ENCODE results near the gene DGKD.
A peak's percentile ranks its signal among the peaks of the same experiment; 100 is the strongest.

DGKD gene

DNA sequence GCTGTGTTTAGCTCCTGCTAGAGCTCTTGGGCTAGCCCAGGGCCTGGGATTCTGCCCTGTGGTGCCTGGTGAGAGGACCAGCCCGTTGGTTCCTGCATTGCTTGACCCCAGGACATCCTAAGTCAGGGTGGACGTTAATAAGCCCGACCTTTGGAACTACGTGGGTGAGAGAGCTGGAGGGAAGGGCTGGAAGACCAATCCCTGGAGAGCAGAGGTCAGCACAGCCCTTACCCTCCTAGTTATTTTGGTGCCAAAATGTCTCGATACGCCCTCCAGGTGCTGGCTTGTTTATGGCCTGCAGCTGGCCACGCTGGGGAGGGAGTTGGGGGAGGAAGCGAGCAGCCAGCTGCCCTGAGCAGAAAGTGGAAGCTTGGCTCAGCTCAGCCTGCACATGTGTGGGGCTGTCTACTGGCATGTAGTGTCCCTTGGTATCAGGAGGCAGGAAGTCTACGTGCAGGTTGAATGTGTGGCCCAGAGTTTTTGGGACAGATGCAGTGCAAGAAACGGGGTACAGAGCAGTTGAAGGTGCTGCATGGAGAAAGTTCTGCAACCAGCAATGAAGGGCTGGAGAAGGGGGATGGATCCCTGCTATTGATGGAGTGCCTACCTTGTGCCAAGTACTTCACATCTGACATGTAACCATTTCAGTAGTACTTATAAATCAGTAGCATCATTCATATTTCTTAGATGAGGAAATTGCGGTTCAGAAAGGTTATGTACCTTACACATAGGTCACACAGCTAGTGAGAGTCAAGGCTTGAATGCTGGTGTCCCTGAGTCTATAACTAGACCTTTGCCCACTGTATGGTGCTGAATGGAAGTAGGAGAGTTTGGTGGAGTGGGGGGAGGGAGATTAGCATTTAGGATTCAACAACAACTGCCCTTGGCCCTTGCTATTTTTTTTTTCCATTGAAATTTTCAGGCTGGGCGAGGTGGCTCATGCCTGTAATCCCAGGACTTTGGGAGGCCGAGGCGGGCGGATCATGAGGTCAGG lies 5.0 kb upstream of the DGKD start:
- H3K27me3 ChIP-seq (ENCODE audit: control insufficient read depth in 1 of 2, insufficient read depth in 2 of 2, low read length in 2 of 2) = no peaks in the 10 kb centered on the region
- peak overlapping the region; percentile 46 for H3K27ac ChIP-seq (ENCODE audit: low read depth, low read length)
- H3K4me1 ChIP-seq (ENCODE audit: control insufficient read depth in 1 of 2, insufficient read depth in 2 of 2, low read length in 2 of 2) = peaks cover 49 to 55% of the 10 kb centered on the region in 2 donors
- H3K9ac ChIP-seq (ENCODE audit: low read depth in 1 of 2, low read length in 2 of 2) = peak overlapping the region in 1 of 2 donors; percentile 36
- H3K36me3 ChIP-seq (ENCODE audit: control insufficient read depth in 1 of 2, insufficient read depth in 2 of 2, low read length in 2 of 2) = no peaks in the 10 kb centered on the region
- H3K4me3 ChIP-seq (ENCODE audit: low read depth in 1 of 2, low read length in 2 of 2) = peak overlapping the region; percentile 8 to 41
- no peaks in the 10 kb centered on the region for H3K9me3 ChIP-seq (ENCODE audit: control insufficient read depth in 1 of 2, low read length in 2 of 2)

DNA sequence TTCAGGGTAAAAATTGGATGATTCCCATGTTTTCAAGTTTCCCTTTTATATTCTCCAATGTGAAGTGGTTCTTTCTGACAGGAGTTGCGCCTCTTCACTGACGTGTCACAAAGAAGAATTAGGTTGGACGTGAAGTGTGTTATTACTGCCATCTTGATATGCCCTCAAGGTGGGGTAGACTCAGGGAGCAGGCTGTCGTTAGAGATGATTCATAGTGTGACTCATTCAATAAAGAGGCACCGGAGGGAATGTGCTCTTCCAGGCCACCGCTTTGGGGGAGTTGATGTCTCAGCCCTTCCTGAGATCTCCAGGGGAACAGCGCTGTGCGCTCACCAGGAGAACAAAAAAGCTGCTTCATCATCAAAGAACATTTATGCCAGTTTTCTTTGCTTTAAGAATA lies 3.6 kb upstream of the DGKD start:
- H3K9me3 ChIP-seq (ENCODE audit: control insufficient read depth in 1 of 2, low read length in 2 of 2) = no peaks in the 10 kb centered on the region
- no peak overlapping the region for H3K27ac ChIP-seq (ENCODE audit: low read depth, low read length)
- H3K9ac ChIP-seq (ENCODE audit: low read depth in 1 of 2, low read length in 2 of 2) = peak overlapping the region in 1 of 2 donors; percentile 13
- H3K4me1 ChIP-seq (ENCODE audit: control insufficient read depth in 1 of 2, insufficient read depth in 2 of 2, low read length in 2 of 2) = peaks cover 50 to 59% of the 10 kb centered on the region in 2 donors
- no peaks in the 10 kb centered on the region for H3K36me3 ChIP-seq (ENCODE audit: control insufficient read depth in 1 of 2, insufficient read depth in 2 of 2, low read length in 2 of 2)
- H3K4me3 ChIP-seq (ENCODE audit: low read depth in 1 of 2, low read length in 2 of 2) = peak overlapping the region in 1 of 2 donors; percentile 6
- no peaks in the 10 kb centered on the region for H3K27me3 ChIP-seq (ENCODE audit: control insufficient read depth in 1 of 2, insufficient read depth in 2 of 2, low read length in 2 of 2)

DNA sequence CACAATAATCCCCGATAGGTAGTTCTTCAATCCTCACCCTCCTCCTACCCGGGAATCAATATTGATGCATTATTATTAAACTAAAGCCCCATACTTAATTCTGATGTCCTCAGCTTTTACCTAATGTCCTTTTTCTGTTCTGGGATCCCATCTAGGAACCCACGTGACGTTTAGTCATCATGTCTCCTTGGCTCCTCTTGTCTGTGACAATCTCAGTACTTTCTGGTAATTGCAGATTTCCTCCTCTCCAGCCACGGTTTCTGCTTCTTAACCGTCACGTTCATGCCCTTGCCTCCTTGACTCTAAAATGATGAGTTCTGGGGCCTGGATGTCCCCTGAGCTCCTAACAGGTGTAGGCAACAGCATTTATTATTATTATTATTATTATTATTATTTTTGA lies 2.9 kb upstream of the DGKD start:
- Histone ChIP-seq H3K4me1 (ENCODE audit: control insufficient read depth in 1 of 2, insufficient read depth in 2 of 2, low read length in 2 of 2) (peaks cover 56 to 67% of the 10 kb centered on the region in 2 donors), H3K4me3 (ENCODE audit: low read depth in 1 of 2, low read length in 2 of 2) (no peak overlapping the region), H3K27me3 (ENCODE audit: control insufficient read depth in 1 of 2, insufficient read depth in 2 of 2, low read length in 2 of 2) (no peaks in the 10 kb centered on the region), H3K27ac (ENCODE audit: low read depth, low read length) (no peak overlapping the region), H3K9ac (ENCODE audit: low read depth in 1 of 2, low read length in 2 of 2) (no peak overlapping the region), H3K9me3 (ENCODE audit: control insufficient read depth in 1 of 2, low read length in 2 of 2) (no peaks in the 10 kb centered on the region), H3K36me3 (ENCODE audit: control insufficient read depth in 1 of 2, insufficient read depth in 2 of 2, low read length in 2 of 2) (no peaks in the 10 kb centered on the region)

DNA sequence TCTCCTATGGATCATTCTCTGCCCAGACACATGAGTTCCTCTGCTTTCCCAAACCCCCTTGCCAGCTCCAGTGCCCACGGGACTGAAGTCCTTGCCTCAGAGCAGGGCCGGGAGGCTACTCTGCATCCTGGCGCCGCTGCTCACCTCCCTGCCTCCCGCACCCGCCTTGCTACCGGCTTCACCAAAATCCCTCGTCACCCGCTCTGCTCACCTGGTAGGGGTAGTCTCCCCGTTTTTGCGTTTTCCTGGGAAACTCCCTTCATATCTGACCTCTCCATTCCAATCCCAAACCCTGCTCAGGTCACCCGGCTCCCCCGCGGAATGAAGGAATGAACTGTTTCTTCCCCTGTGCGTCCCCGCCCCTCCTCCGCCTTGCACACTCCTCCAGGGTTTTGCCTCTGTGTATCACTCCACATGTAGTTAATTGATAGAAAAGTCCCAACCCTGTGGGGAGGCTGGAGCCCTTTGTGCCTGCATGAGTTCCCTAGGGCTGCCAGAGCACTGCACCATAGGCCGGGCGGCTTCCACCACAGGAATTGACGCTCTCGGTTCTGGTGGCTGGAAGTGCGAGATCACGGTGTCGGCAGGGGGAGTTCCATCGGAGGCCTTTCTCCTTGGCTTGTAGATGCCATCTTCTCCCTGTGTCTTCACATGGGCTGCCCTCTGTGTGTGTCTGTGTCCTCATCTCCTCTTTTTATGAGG lies 2.0 kb upstream of the DGKD start:
- H3K4me3 ChIP-seq (ENCODE audit: low read depth in 1 of 2, low read length in 2 of 2) = no peak overlapping the region
- peaks cover 64 to 73% of the 10 kb centered on the region in 2 donors for H3K4me1 ChIP-seq (ENCODE audit: control insufficient read depth in 1 of 2, insufficient read depth in 2 of 2, low read length in 2 of 2)
- no peaks in the 10 kb centered on the region for H3K27me3 ChIP-seq (ENCODE audit: control insufficient read depth in 1 of 2, insufficient read depth in 2 of 2, low read length in 2 of 2)
- no peaks in the 10 kb centered on the region for H3K9me3 ChIP-seq (ENCODE audit: control insufficient read depth in 1 of 2, low read length in 2 of 2)
- H3K27ac ChIP-seq (ENCODE audit: low read depth, low read length) = no peak overlapping the region
- no peak overlapping the region for H3K9ac ChIP-seq (ENCODE audit: low read depth in 1 of 2, low read length in 2 of 2)
- H3K36me3 ChIP-seq (ENCODE audit: control insufficient read depth in 1 of 2, insufficient read depth in 2 of 2, low read length in 2 of 2) = no peaks in the 10 kb centered on the region

DNA sequence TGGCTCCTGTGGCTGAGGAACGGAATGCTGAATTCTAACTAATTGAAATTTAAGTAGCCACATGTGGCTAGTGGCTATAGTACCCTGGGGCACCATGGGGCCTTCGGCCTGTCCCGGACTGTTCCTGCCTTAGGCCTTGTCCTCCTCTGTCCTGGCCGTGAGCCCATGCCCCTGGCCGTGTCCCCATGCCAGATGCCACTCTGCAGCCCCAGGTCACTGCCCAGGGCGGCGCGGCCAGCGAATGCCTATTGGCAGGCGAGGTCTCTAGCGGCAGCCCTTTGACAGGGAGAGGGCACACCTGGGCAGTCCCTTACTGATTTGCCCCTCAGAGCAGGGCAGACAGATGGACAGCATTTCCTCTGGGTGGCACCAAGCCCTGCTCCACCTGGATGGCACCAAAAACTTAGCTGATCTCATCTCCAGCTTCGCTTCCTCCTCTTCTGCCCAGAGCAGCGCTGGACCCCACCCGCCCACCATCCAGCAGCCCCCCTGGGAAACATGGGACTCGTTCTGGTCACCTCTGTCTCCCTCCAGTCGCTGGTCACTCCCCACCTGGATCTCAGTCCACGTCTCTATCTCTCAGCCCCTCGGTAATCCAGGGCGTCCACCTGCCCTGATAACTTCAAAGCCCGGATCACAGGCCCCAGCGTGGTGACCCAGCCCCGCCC lies 1.1 kb upstream of the DGKD start:
- no peak overlapping the region for H3K27ac ChIP-seq (ENCODE audit: low read depth, low read length)
- H3K4me3 ChIP-seq (ENCODE audit: low read depth in 1 of 2, low read length in 2 of 2) = peak overlapping the region; percentile 69 to 73
- H3K27me3 ChIP-seq (ENCODE audit: control insufficient read depth in 1 of 2, insufficient read depth in 2 of 2, low read length in 2 of 2) = no peaks in the 10 kb centered on the region
- peak overlapping the region; percentile 45 to 69 for H3K9ac ChIP-seq (ENCODE audit: low read depth in 1 of 2, low read length in 2 of 2)
- H3K36me3 ChIP-seq (ENCODE audit: control insufficient read depth in 1 of 2, insufficient read depth in 2 of 2, low read length in 2 of 2) = no peaks in the 10 kb centered on the region
- H3K4me1 ChIP-seq (ENCODE audit: control insufficient read depth in 1 of 2, insufficient read depth in 2 of 2, low read length in 2 of 2) = peaks cover 60 to 67% of the 10 kb centered on the region in 2 donors
- no peaks in the 10 kb centered on the region for H3K9me3 ChIP-seq (ENCODE audit: control insufficient read depth in 1 of 2, low read length in 2 of 2)

DNA sequence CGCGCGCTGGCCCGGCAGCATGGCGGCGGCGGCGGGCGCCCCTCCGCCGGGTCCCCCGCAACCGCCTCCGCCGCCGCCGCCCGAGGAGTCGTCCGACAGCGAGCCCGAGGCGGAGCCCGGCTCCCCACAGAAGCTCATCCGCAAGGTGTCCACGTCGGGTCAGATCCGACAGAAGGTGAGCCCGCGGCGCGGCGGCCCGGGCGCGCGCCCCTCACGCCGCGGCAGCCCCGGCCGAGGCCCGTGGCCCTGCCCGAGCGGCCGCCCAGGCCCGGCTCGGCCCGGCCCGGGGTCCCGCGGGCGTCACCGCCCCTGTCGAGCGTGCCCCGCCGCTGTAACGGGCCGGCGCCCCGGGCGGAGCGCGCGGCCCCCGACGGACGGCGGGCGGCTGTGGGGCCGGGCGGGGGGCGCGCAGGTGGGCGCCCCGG lies 218 bp downstream of the DGKD start:
- no peaks in the 10 kb centered on the region for H3K27me3 ChIP-seq (ENCODE audit: control insufficient read depth in 1 of 2, insufficient read depth in 2 of 2, low read length in 2 of 2)
- H3K27ac ChIP-seq (ENCODE audit: low read depth, low read length) = no peak overlapping the region
- peaks cover 47 to 63% of the 10 kb centered on the region in 2 donors for H3K4me1 ChIP-seq (ENCODE audit: control insufficient read depth in 1 of 2, insufficient read depth in 2 of 2, low read length in 2 of 2)
- H3K36me3 ChIP-seq (ENCODE audit: control insufficient read depth in 1 of 2, insufficient read depth in 2 of 2, low read length in 2 of 2) = no peaks in the 10 kb centered on the region
- H3K9ac ChIP-seq (ENCODE audit: low read depth in 1 of 2, low read length in 2 of 2) = no peak overlapping the region
- H3K4me3 ChIP-seq (ENCODE audit: low read depth in 1 of 2, low read length in 2 of 2) = peak overlapping the region; percentile 58 to 89
- no peaks in the 10 kb centered on the region for H3K9me3 ChIP-seq (ENCODE audit: control insufficient read depth in 1 of 2, low read length in 2 of 2)

DNA sequence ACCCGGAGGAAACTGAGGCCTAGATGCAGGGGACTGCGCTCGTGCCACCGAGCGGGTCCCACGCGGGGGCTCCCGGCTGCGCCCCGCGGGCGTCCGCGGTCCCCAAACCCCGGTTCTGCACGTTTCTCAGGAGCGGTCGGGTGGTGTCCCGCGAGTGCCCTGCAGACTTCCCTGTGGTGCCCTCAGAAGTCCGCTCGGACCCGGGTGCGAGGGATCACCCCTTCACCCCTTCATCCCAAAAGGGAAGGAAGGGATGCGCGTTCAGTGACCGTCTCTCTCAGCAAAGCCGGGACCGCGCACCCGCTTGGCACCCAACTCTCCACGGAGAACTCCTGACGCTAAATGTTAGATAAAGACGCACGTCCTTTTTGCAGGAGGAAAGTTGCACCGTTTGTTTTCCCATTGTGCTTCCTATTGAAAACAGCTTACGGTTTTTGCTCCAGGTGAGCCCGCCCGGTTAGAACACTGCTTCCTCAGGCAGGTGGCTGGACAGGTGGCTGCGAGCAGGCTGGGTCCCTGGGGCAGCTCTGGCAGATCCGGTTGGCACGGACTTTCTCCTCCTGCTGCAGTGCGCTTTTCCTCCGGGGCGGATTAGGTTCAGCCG lies 779 bp downstream of the DGKD start:
- Histone ChIP-seq H3K9me3 (ENCODE audit: control insufficient read depth in 1 of 2, low read length in 2 of 2) (no peaks in the 10 kb centered on the region), H3K36me3 (ENCODE audit: control insufficient read depth in 1 of 2, insufficient read depth in 2 of 2, low read length in 2 of 2) (no peaks in the 10 kb centered on the region), H3K4me1 (ENCODE audit: control insufficient read depth in 1 of 2, insufficient read depth in 2 of 2, low read length in 2 of 2) (peaks cover 41 to 57% of the 10 kb centered on the region in 2 donors), H3K27ac (ENCODE audit: low read depth, low read length) (no peak overlapping the region), H3K4me3 (ENCODE audit: low read depth in 1 of 2, low read length in 2 of 2) (peak overlapping the region; percentile 89 to 93), H3K9ac (ENCODE audit: low read depth in 1 of 2, low read length in 2 of 2) (peak overlapping the region; percentile 58 to 71), H3K27me3 (ENCODE audit: control insufficient read depth in 1 of 2, insufficient read depth in 2 of 2, low read length in 2 of 2) (no peaks in the 10 kb centered on the region)

DNA sequence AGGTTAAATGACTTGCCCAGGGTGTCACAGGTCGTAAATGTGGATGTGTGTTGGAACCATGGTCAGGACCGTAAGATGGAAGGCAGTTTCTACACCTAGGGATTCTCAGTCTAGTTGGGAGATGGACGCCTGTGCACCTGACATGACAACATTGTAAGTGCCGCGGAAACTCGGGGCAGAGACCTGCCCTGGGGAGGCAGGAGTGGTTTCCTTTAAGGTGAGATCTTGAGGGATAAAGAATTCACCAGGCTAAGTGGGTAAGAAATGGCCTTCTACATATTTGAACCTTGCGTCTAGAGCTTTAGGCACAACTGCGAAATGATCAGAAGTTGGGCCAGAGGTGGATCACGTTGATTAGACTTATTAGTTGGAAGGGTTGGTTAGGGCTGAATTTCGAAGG lies 1.6 kb downstream of the DGKD start:
- Histone ChIP-seq H3K4me1 (ENCODE audit: control insufficient read depth in 1 of 2, insufficient read depth in 2 of 2, low read length in 2 of 2) (peaks cover 36 to 49% of the 10 kb centered on the region in 2 donors), H3K9ac (ENCODE audit: low read depth in 1 of 2, low read length in 2 of 2) (peak overlapping the region in 1 of 2 donors; percentile 58), H3K4me3 (ENCODE audit: low read depth in 1 of 2, low read length in 2 of 2) (peak overlapping the region; percentile 89 to 93), H3K36me3 (ENCODE audit: control insufficient read depth in 1 of 2, insufficient read depth in 2 of 2, low read length in 2 of 2) (no peaks in the 10 kb centered on the region), H3K27ac (ENCODE audit: low read depth, low read length) (no peak overlapping the region), H3K27me3 (ENCODE audit: control insufficient read depth in 1 of 2, insufficient read depth in 2 of 2, low read length in 2 of 2) (no peaks in the 10 kb centered on the region), H3K9me3 (ENCODE audit: control insufficient read depth in 1 of 2, low read length in 2 of 2) (no peaks in the 10 kb centered on the region)

DNA sequence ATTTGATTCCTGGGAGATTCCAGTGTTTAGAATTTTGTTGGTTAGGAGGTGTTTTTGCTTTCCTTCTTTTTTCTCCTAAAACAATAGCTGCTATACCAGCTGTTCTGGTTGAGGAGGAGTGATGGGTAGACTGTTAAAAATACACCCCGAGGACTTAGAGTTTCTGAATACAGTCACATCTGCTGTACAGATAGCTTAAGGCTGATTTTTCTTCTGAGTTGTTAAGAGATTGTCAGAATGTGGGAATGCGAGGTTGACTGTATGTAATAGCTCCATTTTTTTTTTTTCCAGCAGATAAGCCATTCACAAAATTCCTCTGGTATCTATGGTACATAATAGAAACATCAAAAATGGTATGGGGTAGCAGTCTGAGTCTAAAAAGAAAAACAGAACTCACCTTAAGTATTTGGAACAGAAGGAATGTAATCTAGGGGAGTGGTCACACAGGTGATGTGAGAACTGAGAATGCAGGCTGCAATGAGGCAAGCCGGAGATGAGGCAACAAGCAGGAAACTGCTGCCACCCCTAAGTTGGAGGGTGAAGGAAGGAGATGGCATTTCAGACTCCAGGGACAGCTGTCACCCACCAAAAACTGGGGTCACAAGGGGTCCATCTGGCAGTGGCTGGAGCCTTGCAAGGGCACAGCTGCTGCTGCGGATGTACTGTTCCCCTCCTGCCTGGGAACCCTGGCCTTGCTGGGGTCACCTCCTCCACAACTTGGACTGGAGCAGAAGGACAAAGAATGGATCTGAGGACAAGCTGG lies 2.4 kb downstream of the DGKD start:
- peak overlapping the region; percentile 12 to 89 for H3K4me3 ChIP-seq (ENCODE audit: low read depth in 1 of 2, low read length in 2 of 2)
- no peak overlapping the region for H3K27ac ChIP-seq (ENCODE audit: low read depth, low read length)
- peaks cover 36 to 42% of the 10 kb centered on the region in 2 donors for H3K4me1 ChIP-seq (ENCODE audit: control insufficient read depth in 1 of 2, insufficient read depth in 2 of 2, low read length in 2 of 2)
- H3K9ac ChIP-seq (ENCODE audit: low read depth in 1 of 2, low read length in 2 of 2) = peak overlapping the region in 1 of 2 donors; percentile 58
- H3K9me3 ChIP-seq (ENCODE audit: control insufficient read depth in 1 of 2, low read length in 2 of 2) = no peaks in the 10 kb centered on the region
- no peaks in the 10 kb centered on the region for H3K36me3 ChIP-seq (ENCODE audit: control insufficient read depth in 1 of 2, insufficient read depth in 2 of 2, low read length in 2 of 2)
- H3K27me3 ChIP-seq (ENCODE audit: control insufficient read depth in 1 of 2, insufficient read depth in 2 of 2, low read length in 2 of 2) = no peaks in the 10 kb centered on the region
